HCT116 (cell line): ENCODE results near the gene KCND2. TPM values are rescaled to one million over a fixed set of nuclear protein-coding genes. Genes with fewer than 3 reads are reported as not detected.

ENCODE experiments used
- ATAC-seq: fragments of 200-7000 bp; cut with Tn5 transposase; 2 replicates; pipeline ENCODE4 v1.9.1; 2020; ENCODE audit warnings: mild to moderate bottlenecking, moderate library complexity
- BruUV-seq: library from RNA; stranded (reverse); fragments of 400-500 nt; replicated peaks from 2 replicates; lab custom pipeline; 2021; lab: Mats Ljungman, UMichigan
- CTCF ChIA-PET: fragments of 300-600 bp; sonication (Branson Sonifier 250); formaldehyde crosslinking; loops from one replicate; lab custom pipeline; 2021; ENCODE audit warnings: antibody characterized with exemption; lab: Charles Lee
- POLR2A ChIA-PET: fragments of 300-600, 350-600 bp; sonication (Branson Sonifier 250); formaldehyde crosslinking; loops from one replicate; lab custom pipeline; 2021; ENCODE audit warnings: antibody characterized with exemption; lab: Charles Lee
- RAD21 ChIA-PET, 2 experiments: fragments of 300-600 bp; sonication (Branson Sonifier 250); formaldehyde crosslinking; loops; one replicate each; lab custom pipeline; 2023; ENCODE audit warnings: low total read pairs in 2 of 2; ENCODE audit not compliant: uncharacterized antibody in 2 of 2, unreplicated experiment in 2 of 2, low non-redundant PET in 1 of 2; lab: Charles Lee
- DNase-seq: peaks from one replicate; pipeline ENCODE4 v3.0.0-alpha.2; 2010; ENCODE audit warnings: low read depth, low spot score
- H2AFZ ChIP-seq: fragments of 200-600 bp; shearing (Covaris generic), sonication (generic); 2 replicates; pipeline ENCODE4 v1.6.1; 2017; ENCODE audit warnings: low read depth, mixed run types, mixed read lengths, antibody characterized with exemption, low read length; ENCODE audit not compliant: poor library complexity, severe bottlenecking
- H3K27ac ChIP-seq: 2 replicates; pipeline ENCODE4 v1.5.1; 2012; ENCODE audit warnings: low read depth, low read length
- H3K27me3 ChIP-seq: fragments of 200-600 bp; sonication (generic); 2 replicates; pipeline ENCODE4 v1.6.1; 2016; ENCODE audit warnings: mixed run types, low read length, mixed read lengths; ENCODE audit not compliant: insufficient read depth
- H3K36me3 ChIP-seq, 2 experiments: fragments of 200-500 bp in 1 of 2; fragments of 200-600 bp in 1 of 2; sonication (Bioruptor generic) in 1 of 2; sonication (generic) in 1 of 2; 2 replicates each; pipeline versions ENCODE4 v1.5.1 to v1.6.1; 2014 to 2016; ENCODE audit warnings: low read length in 2 of 2, inconsistent platforms in 1 of 2, mixed read lengths in 1 of 2, mixed run types in 1 of 2; ENCODE audit not compliant: insufficient read depth in 2 of 2, control insufficient read depth in 1 of 2
- H3K4me1 ChIP-seq, 2 experiments: fragments of 200-600 bp in 1 of 2; sonication (generic) in 1 of 2; 2 replicates each; pipeline versions ENCODE4 v1.5.1 to v1.6.1; 2012 to 2017; ENCODE audit warnings: low read length in 2 of 2, inconsistent platforms in 1 of 2, mild to moderate bottlenecking in 1 of 2, mixed read lengths in 1 of 2, mixed run types in 1 of 2, moderate library complexity in 1 of 2; ENCODE audit not compliant: insufficient read depth in 2 of 2, control insufficient read depth in 1 of 2
- H3K4me2 ChIP-seq: fragments of 200-600 bp; sonication (generic); 2 replicates; pipeline ENCODE4 v1.6.1; 2017; ENCODE audit warnings: mixed run types, low read length, mixed read lengths
- H3K4me3 ChIP-seq, 2 experiments: fragments of 200-600 bp in 1 of 2; sonication (generic) in 1 of 2; replicated peaks in 1 of 2; 2 replicates each; pipeline ENCODE4 v1.5.1; 2011 to 2016; ENCODE audit warnings: low read length in 2 of 2, control low read depth in 1 of 2, low read depth in 1 of 2, mild to moderate bottlenecking in 1 of 2, mixed read lengths in 1 of 2, mixed run types in 1 of 2
- H3K79me2 ChIP-seq: fragments of 200-600 bp; sonication (generic); 2 replicates; pipeline ENCODE4 v1.6.1; 2017; ENCODE audit warnings: mild to moderate bottlenecking, mixed run types, low read length, moderate library complexity, mixed read lengths; ENCODE audit not compliant: insufficient read depth
- H3K9ac ChIP-seq: fragments of 200-600 bp; sonication (generic); 2 replicates; pipeline ENCODE4 v1.6.1; 2016; ENCODE audit warnings: low read length, mixed read lengths
- H3K9me2 ChIP-seq: fragments of 200-600 bp; sonication (generic), shearing (Covaris generic); 2 replicates; pipeline ENCODE4 v1.6.1; 2017; ENCODE audit warnings: mixed run types, mild to moderate bottlenecking, moderate library complexity; ENCODE audit not compliant: insufficient read depth
- H3K9me3 ChIP-seq, 2 experiments: fragments of 200-500 bp in 1 of 2; fragments of 200-600 bp in 1 of 2; sonication (Bioruptor generic) in 1 of 2; sonication (generic) in 1 of 2; 2 replicates each; pipeline ENCODE4 v1.6.1; 2014 to 2017; ENCODE audit warnings: low read length in 2 of 2, mixed read lengths in 2 of 2, inconsistent platforms in 1 of 2, low read depth in 1 of 2, mild to moderate bottlenecking in 1 of 2, mixed run types in 1 of 2, moderate library complexity in 1 of 2; ENCODE audit not compliant: control insufficient read depth in 1 of 2, insufficient read depth in 1 of 2
- H4K20me1 ChIP-seq: fragments of 200-600 bp; sonication (generic), shearing (Covaris generic); 2 replicates; pipeline ENCODE4 v1.6.1; 2017; ENCODE audit warnings: mixed run types, mild to moderate bottlenecking, moderate library complexity; ENCODE audit not compliant: insufficient read depth
- CBX3 ChIP-seq: IDR thresholded peaks from 2 replicates; pipeline ENCODE4 v1.6.1; 2012; ENCODE audit warnings: low read depth
- CEBPB ChIP-seq: IDR thresholded peaks from 2 replicates; pipeline ENCODE4 v1.6.1; 2012; ENCODE audit warnings: low read depth
- ELF1 ChIP-seq: IDR thresholded peaks from 2 replicates; pipeline ENCODE4 v1.6.1; 2012; ENCODE audit warnings: low read depth, borderline replicate concordance
- EZH2phosphoT487 ChIP-seq: fragments of 200-600 bp; IDR thresholded peaks from 2 replicates; pipeline ENCODE4 v1.6.1; 2018; ENCODE audit warnings: antibody characterized with exemption, borderline replicate concordance
- FOSL1 ChIP-seq: IDR thresholded peaks from 2 replicates; pipeline ENCODE4 v1.6.1; 2012; ENCODE audit warnings: low read depth
- JUND ChIP-seq: IDR thresholded peaks from 2 replicates; pipeline ENCODE4 v1.6.1; 2012
- POLR2A ChIP-seq: IDR thresholded peaks from 2 replicates; pipeline ENCODE4 v1.7.0; 2011; ENCODE audit warnings: borderline replicate concordance; ENCODE audit not compliant: insufficient read depth, insufficient read length; ENCODE audit errors: extremely low read depth
- SIN3A ChIP-seq: IDR thresholded peaks from 2 replicates; pipeline ENCODE4 v1.6.1; 2012; ENCODE audit warnings: low read depth
- intact Hi-C: fragments of 100-400 bp; cut with micrococcal nuclease; formaldehyde crosslinking; loops from 2 replicates; pipeline ENCODE4 v1.10.0; 2022
- total RNA-seq: library from RNA; stranded (reverse); gene quantifications from one replicate; pipeline ENCODE4 v1.2.1, GENCODE V29; 2021; ENCODE audit not compliant: unreplicated experiment
- TF ChIP-seq, protein P1 (sequence below): IDR thresholded peaks from 2 replicates; pipeline ENCODE4 v1.6.1; 2011; ENCODE audit warnings: mild to moderate bottlenecking, low read length, moderate library complexity; ENCODE audit not compliant: insufficient replicate concordance; ENCODE audit errors: extremely low read depth
- TF ChIP-seq, protein P2 (sequence below): IDR thresholded peaks from 2 replicates; pipeline ENCODE4 v1.6.1; 2012
- TF ChIP-seq, protein P3 (sequence below): IDR thresholded peaks from 2 replicates; pipeline ENCODE4 v1.6.1; 2012

KCND2 gene
- total RNA-seq, 1 experiment from 2014 or later, result 0.05 TPM

DNA sequence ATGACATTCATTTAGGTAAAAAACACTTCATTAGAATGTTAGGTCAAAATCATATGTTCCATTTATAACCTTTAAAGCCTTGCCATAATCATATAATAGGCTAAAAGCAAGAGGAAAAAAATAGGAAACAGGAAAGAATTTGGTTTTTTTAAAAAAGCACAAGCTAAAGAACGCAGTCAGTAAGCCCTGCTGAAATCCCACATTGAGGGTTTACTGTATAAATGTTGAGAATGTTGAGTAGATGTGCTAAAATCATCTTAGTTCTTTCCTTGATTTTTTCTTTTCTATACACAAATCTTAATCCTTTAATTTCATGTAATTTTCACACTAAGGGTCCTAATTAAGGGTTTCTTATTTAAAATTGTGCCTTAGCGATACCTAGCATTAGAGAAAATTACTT, 452.0 kb downstream of the KCND2 start:
- Histone ChIP-seq H3K4me3 (no peak overlapping the region), H3K9ac (no peak overlapping the region), H3K27me3 (no peaks in the 10 kb centered on the region), H3K4me2 (peak overlapping the region; percentile 48), H3K9me2 (no peaks in the 10 kb centered on the region), H3K36me3 (no peaks in the 10 kb centered on the region), H3K79me2 (no peaks in the 10 kb centered on the region), H4K20me1 (no peaks in the 10 kb centered on the region), H3K9me3 (no peaks in the 10 kb centered on the region), H3K27ac (no peak overlapping the region), H2AFZ (peak overlapping the region; percentile 96), H3K4me1 (peaks cover 0 to 3% of the 10 kb centered on the region in 2 experiments; a peak in 1 of 4 replicates)
- ATAC-seq (no peak), DNase-seq (no peak)
- intact Hi-C loops, result loop anchor here (10.0 kb wide), 2 partner anchors 790 to 1810 kb away; no protein-coding TSS in a partner anchor
- TF ChIP-seq, protein P1, sequence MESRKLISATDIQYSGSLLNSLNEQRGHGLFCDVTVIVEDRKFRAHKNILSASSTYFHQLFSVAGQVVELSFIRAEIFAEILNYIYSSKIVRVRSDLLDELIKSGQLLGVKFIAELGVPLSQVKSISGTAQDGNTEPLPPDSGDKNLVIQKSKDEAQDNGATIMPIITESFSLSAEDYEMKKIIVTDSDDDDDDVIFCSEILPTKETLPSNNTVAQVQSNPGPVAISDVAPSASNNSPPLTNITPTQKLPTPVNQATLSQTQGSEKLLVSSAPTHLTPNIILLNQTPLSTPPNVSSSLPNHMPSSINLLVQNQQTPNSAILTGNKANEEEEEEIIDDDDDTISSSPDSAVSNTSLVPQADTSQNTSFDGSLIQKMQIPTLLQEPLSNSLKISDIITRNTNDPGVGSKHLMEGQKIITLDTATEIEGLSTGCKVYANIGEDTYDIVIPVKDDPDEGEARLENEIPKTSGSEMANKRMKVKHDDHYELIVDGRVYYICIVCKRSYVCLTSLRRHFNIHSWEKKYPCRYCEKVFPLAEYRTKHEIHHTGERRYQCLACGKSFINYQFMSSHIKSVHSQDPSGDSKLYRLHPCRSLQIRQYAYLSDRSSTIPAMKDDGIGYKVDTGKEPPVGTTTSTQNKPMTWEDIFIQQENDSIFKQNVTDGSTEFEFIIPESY, result no peak
- TF ChIP-seq EZH2phosphoT487 (no peak), FOSL1 (no peak), POLR2A (no peak), SIN3A (no peak), CBX3 (no peak), ELF1 (no peak), CEBPB (no peak), JUND (no peak)
- TF ChIP-seq, protein P2, sequence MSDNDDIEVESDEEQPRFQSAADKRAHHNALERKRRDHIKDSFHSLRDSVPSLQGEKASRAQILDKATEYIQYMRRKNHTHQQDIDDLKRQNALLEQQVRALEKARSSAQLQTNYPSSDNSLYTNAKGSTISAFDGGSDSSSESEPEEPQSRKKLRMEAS, result no peak
- TF ChIP-seq, protein P3, sequence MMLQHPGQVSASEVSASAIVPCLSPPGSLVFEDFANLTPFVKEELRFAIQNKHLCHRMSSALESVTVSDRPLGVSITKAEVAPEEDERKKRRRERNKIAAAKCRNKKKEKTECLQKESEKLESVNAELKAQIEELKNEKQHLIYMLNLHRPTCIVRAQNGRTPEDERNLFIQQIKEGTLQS, result no peak
- no TSS peak for BruUV-seq
- POLR2A ChIA-PET, result interaction anchor here (1.4 kb wide), 1 partner anchor 14 kb away, joined by 4 read pairs; no protein-coding TSS in a partner anchor
- CTCF ChIA-PET, result interaction anchor here (1.0 to 2.0 kb wide), 8 partner anchors 8 to 1805 kb away, joined by 3 to 8 read pairs (median 4); no protein-coding TSS in a partner anchor
- RAD21 ChIA-PET, result no interaction called here
